ENCODE measurements around the gene NKX1-1.

NKX1-1 gene

GRCh38 chr4:1367230-1367935 lies 38.9 kb downstream of the NKX1-1 start:
- H3K4me2 ChIP-seq (ENCODE audit: insufficient read depth, low read length) = no peak overlapping the region
- no peak for ATAC-seq (ENCODE audit: insufficient read depth, low read depth)
- DNase-seq = no peak
- H4K20me1 ChIP-seq (ENCODE audit: insufficient read depth, low read length) = peaks cover 7% of the 10 kb centered on the region; the same call in 1 of the 2 replicates
- no peaks in the 10 kb centered on the region for H3K4me1 ChIP-seq (ENCODE audit: insufficient read depth, low read length)
- no peak overlapping the region for H2AFZ ChIP-seq (ENCODE audit: low read depth, low read length)
- TF ChIP-seq CTCF (IDR thresholded peaks at IDR 0.05; ENCODE audit: borderline replicate concordance, extremely low read depth, low read length, poor library complexity, severe bottlenecking) (no peak), EZH2 (IDR thresholded peaks at IDR 0.05; ENCODE audit: borderline replicate concordance, low read depth, low read length, severe bottlenecking) (no peak)
- no peaks in the 10 kb centered on the region for H3K79me2 ChIP-seq (ENCODE audit: insufficient read depth, low read length)
- H3K27ac ChIP-seq (ENCODE audit: low read length) = no peak overlapping the region
- H3K9me3 ChIP-seq (ENCODE audit: insufficient read depth, low read length, severe bottlenecking) = no peaks in the 10 kb centered on the region
- H3K36me3 ChIP-seq (ENCODE audit: insufficient read depth, low read length) = peaks cover 21% of the 10 kb centered on the region
- no peak overlapping the region for H3K4me3 ChIP-seq (ENCODE audit: low read depth in 1 of 2, low read length in 2 of 2)
- no peak overlapping the region for H3K9ac ChIP-seq (ENCODE audit: low read depth, low read length)
- no peaks in the 10 kb centered on the region for H3K27me3 ChIP-seq (ENCODE audit: insufficient read depth, low read length, poor library complexity)

- no peak for ATAC-seq (ENCODE audit: insufficient read depth, low read depth)
- H3K36me3 ChIP-seq (ENCODE audit: insufficient read depth, low read length) = peaks cover 19% of the 10 kb centered on the region
Measured at GRCh38 chr4:1366371-1367229, 39.6 kb downstream of the NKX1-1 start.

GRCh38 chr4:1365271-1366178 lies 40.7 kb downstream of the NKX1-1 start:
- Histone ChIP-seq H3K9me3 (ENCODE audit: insufficient read depth, low read length, severe bottlenecking) (no peaks in the 10 kb centered on the region), H2AFZ (ENCODE audit: low read depth, low read length) (no peak overlapping the region), H3K79me2 (ENCODE audit: insufficient read depth, low read length) (no peaks in the 10 kb centered on the region), H3K9ac (ENCODE audit: low read depth, low read length) (no peak overlapping the region), H3K36me3 (ENCODE audit: insufficient read depth, low read length) (peaks cover 13% of the 10 kb centered on the region; the same call in 1 of the 2 replicates), H3K4me2 (ENCODE audit: insufficient read depth, low read length) (no peak overlapping the region), H3K4me3 (ENCODE audit: low read depth in 1 of 2, low read length in 2 of 2) (no peak overlapping the region), H3K4me1 (ENCODE audit: insufficient read depth, low read length) (no peaks in the 10 kb centered on the region), H3K27ac (ENCODE audit: low read length) (peak overlapping the region; percentile 40; the same call in 1 of the 2 replicates), H4K20me1 (ENCODE audit: insufficient read depth, low read length) (0 out of 2 replicates have a peak, but pooled peaks cover 4% of the 10 kb centered on the region), H3K27me3 (ENCODE audit: insufficient read depth, low read length, poor library complexity) (no peaks in the 10 kb centered on the region)
- TF ChIP-seq EZH2 (IDR thresholded peaks at IDR 0.05; ENCODE audit: borderline replicate concordance, low read depth, low read length, severe bottlenecking) (no peak), CTCF (IDR thresholded peaks at IDR 0.05; ENCODE audit: borderline replicate concordance, extremely low read depth, low read length, poor library complexity, severe bottlenecking) (peak; percentile 26)
- ATAC-seq (ENCODE audit: insufficient read depth, low read depth) = 0 out of 3 replicates have a peak, but pooled peaks have one; percentile 30
- DNase-seq = no peak

More at GRCh38 chr4:1366371-1367229, 39.6 kb downstream of the NKX1-1 start:
- Histone ChIP-seq H3K9me3 (ENCODE audit: insufficient read depth, low read length, severe bottlenecking) (no peaks in the 10 kb centered on the region), H3K4me3 (ENCODE audit: low read depth in 1 of 2, low read length in 2 of 2) (no peak overlapping the region), H3K79me2 (ENCODE audit: insufficient read depth, low read length) (no peaks in the 10 kb centered on the region), H3K27ac (ENCODE audit: low read length) (no peak overlapping the region), H4K20me1 (ENCODE audit: insufficient read depth, low read length) (peaks cover 6% of the 10 kb centered on the region; the same call in 1 of the 2 replicates), H3K4me1 (ENCODE audit: insufficient read depth, low read length) (no peaks in the 10 kb centered on the region), H3K9ac (ENCODE audit: low read depth, low read length) (no peak overlapping the region), H3K4me2 (ENCODE audit: insufficient read depth, low read length) (no peak overlapping the region), H2AFZ (ENCODE audit: low read depth, low read length) (no peak overlapping the region), H3K27me3 (ENCODE audit: insufficient read depth, low read length, poor library complexity) (no peaks in the 10 kb centered on the region)
- TF ChIP-seq EZH2 (IDR thresholded peaks at IDR 0.05; ENCODE audit: borderline replicate concordance, low read depth, low read length, severe bottlenecking) (no peak), CTCF (IDR thresholded peaks at IDR 0.05; ENCODE audit: borderline replicate concordance, extremely low read depth, low read length, poor library complexity, severe bottlenecking) (no peak)
- no peak for DNase-seq
